H1 (cell line): ENCODE results near the gene FBXO39. TPM values are rescaled to one million over a fixed set of nuclear protein-coding genes. Genes with fewer than 3 reads are reported as not detected.

Experiments
- CTCF ChIA-PET: fragments of 300-600 bp; sonication (Branson Sonifier 250); formaldehyde crosslinking; loops from one replicate; lab custom pipeline; 2021; ENCODE audit not compliant: partially characterized antibody; lab: Charles Lee
- POLR2A ChIA-PET: fragments of 300-600 bp; sonication (Branson Sonifier 250); formaldehyde crosslinking; loops from one replicate; lab custom pipeline; 2021; ENCODE audit warnings: inconsistent platforms; ENCODE audit not compliant: partially characterized antibody; lab: Charles Lee
- DNase-seq, 2 experiments: peaks; one replicate each; pipeline versions ENCODE4 v3.0.0 to v3.0.0-alpha.2; 2010 to 2022; ENCODE audit warnings: low spot score in 2 of 2, low read depth in 1 of 2, mixed read lengths in 1 of 2
- FAIRE-seq: peaks from 2 replicates; lab custom pipeline; 2011; peaks lifted over from hg19 to GRCh38; lab: Jason Lieb, UNC
- H2AFZ ChIP-seq: 2 replicates; pipeline ENCODE4 v1.8.1; 2012; ENCODE audit warnings: low read length, inconsistent platforms
- H2AK5ac ChIP-seq: 2 replicates; pipeline ENCODE4 v1.6.1; 2013; ENCODE audit warnings: low read depth, low read length
- H2BK120ac ChIP-seq: replicated peaks from 2 replicates; pipeline ENCODE3; 2013; ENCODE audit warnings: low read depth, low read length, inconsistent platforms
- H2BK12ac ChIP-seq: 2 replicates; pipeline ENCODE4 v1.6.1; 2013; ENCODE audit warnings: low read depth, low read length
- H2BK15ac ChIP-seq: 2 replicates; pipeline ENCODE4 v1.6.1; 2013; ENCODE audit warnings: low read length
- H2BK20ac ChIP-seq: 2 replicates; pipeline ENCODE4 v1.6.1; 2013; ENCODE audit warnings: low read length
- H2BK5ac ChIP-seq: 2 replicates; pipeline ENCODE4 v1.6.1; 2013; ENCODE audit warnings: low read depth, low read length
- H3K14ac ChIP-seq: 2 replicates; pipeline ENCODE4 v1.6.1; 2013; ENCODE audit warnings: inconsistent platforms; ENCODE audit not compliant: insufficient read length
- H3K18ac ChIP-seq: 2 replicates; pipeline ENCODE4 v1.6.1; 2013; ENCODE audit warnings: low read length; ENCODE audit errors: extremely low read depth
- H3K23ac ChIP-seq: 2 replicates; pipeline ENCODE4 v1.6.1; 2013; ENCODE audit warnings: inconsistent platforms; ENCODE audit not compliant: insufficient read length
- H3K23me2 ChIP-seq: 2 replicates; pipeline ENCODE4 v1.6.1; 2013; ENCODE audit warnings: low read depth, low read length
- H3K27ac ChIP-seq: 2 replicates; pipeline ENCODE4 v1.6.1; 2011; ENCODE audit warnings: low read depth, low read length, inconsistent platforms
- H3K27me3 ChIP-seq, 4 experiments: replicated peaks in 1 of 4; 1 replicate in 1 of 4; 2 replicates in 3 of 4; pipeline versions ENCODE4 v1.6.1 to v1.8.1; 2011 to 2013; ENCODE audit warnings: low read length in 3 of 4, mild to moderate bottlenecking in 3 of 4, inconsistent platforms in 2 of 4, mixed read lengths in 2 of 4, moderate library complexity in 1 of 4; ENCODE audit not compliant: control insufficient read depth in 3 of 4, insufficient read depth in 3 of 4; ENCODE audit errors: extremely low read depth in 1 of 4
- H3K36me3 ChIP-seq, 4 experiments: 2 replicates each; pipeline versions ENCODE4 v1.6.1 to v1.8.1; 2011 to 2013; ENCODE audit warnings: mild to moderate bottlenecking in 4 of 4, low read length in 3 of 4, moderate library complexity in 2 of 4, control low read depth in 1 of 4, inconsistent platforms in 1 of 4; ENCODE audit not compliant: insufficient read depth in 4 of 4, control insufficient read depth in 2 of 4
- H3K4ac ChIP-seq: replicated peaks from 2 replicates; pipeline ENCODE3; 2013; ENCODE audit warnings: low read length, low read depth, mixed read lengths, inconsistent platforms; ENCODE audit not compliant: insufficient read length
- H3K4me1 ChIP-seq, 4 experiments: replicated peaks in 1 of 4; 1 replicate in 1 of 4; 2 replicates in 3 of 4; pipeline versions ENCODE4 v1.6.1 to v1.8.1; 2011 to 2013; ENCODE audit warnings: low read length in 3 of 4, inconsistent platforms in 2 of 4, mixed read lengths in 1 of 4; ENCODE audit not compliant: insufficient read depth in 4 of 4, control insufficient read depth in 3 of 4
- H3K4me2 ChIP-seq, 2 experiments: 2 replicates each; pipeline versions ENCODE4 v1.6.1 to v1.8.1; 2011 to 2013; ENCODE audit warnings: low read depth in 2 of 2, low read length in 2 of 2, control low read depth in 1 of 2, inconsistent platforms in 1 of 2, mild to moderate bottlenecking in 1 of 2; ENCODE audit not compliant: insufficient read depth in 1 of 2
- H3K4me3 ChIP-seq, 4 experiments: fragments of 200-600, 300-600 bp in 1 of 4; sonication (generic), shearing (Covaris generic), sonication (Bioruptor Twin) in 1 of 4; 2 replicates each; pipeline versions ENCODE4 v1.5.1 to v1.8.1; 2011 to 2016; ENCODE audit warnings: low read length in 4 of 4, low read depth in 3 of 4, control low read depth in 2 of 4, inconsistent platforms in 2 of 4, mild to moderate bottlenecking in 2 of 4, mixed read lengths in 1 of 4, moderate library complexity in 1 of 4; ENCODE audit not compliant: insufficient read depth in 2 of 4; ENCODE audit errors: extremely low read depth in 1 of 4
- H3K56ac ChIP-seq: replicated peaks from 2 replicates; pipeline ENCODE3; 2013; ENCODE audit warnings: low read depth, mild to moderate bottlenecking, mixed read lengths, low read length, inconsistent platforms; ENCODE audit not compliant: insufficient read length
- H3K79me1 ChIP-seq: 2 replicates; pipeline ENCODE4 v1.6.1; 2013; ENCODE audit warnings: low read depth, low read length, control low read depth
- H3K79me2 ChIP-seq, 2 experiments: 2 replicates each; pipeline versions ENCODE4 v1.6.1 to v1.8.1; 2012 to 2013; ENCODE audit warnings: low read length in 2 of 2, mild to moderate bottlenecking in 2 of 2, inconsistent platforms in 1 of 2; ENCODE audit not compliant: insufficient read depth in 2 of 2, control insufficient read depth in 1 of 2
- H3K9ac ChIP-seq, 4 experiments: replicated peaks in 1 of 4; 1 replicate in 1 of 4; 2 replicates in 3 of 4; pipeline versions ENCODE4 v1.6.1 to v1.8.1; 2011 to 2013; ENCODE audit warnings: low read depth in 3 of 4, low read length in 3 of 4, control low read depth in 2 of 4, mild to moderate bottlenecking in 2 of 4, moderate library complexity in 2 of 4, inconsistent platforms in 1 of 4; ENCODE audit errors: extremely low read depth in 1 of 4
- H3K9me3 ChIP-seq, 2 experiments: 2 replicates each; pipeline versions ENCODE4 v1.6.1 to v1.8.1; 2012 to 2013; ENCODE audit warnings: mild to moderate bottlenecking in 2 of 2, moderate library complexity in 2 of 2, control low read depth in 1 of 2, inconsistent platforms in 1 of 2, low read depth in 1 of 2, low read length in 1 of 2, mixed read lengths in 1 of 2; ENCODE audit not compliant: insufficient read depth in 2 of 2
- H4K20me1 ChIP-seq, 2 experiments: replicated peaks in 1 of 2; 2 replicates each; pipeline versions ENCODE3 to v1.8.1; 2011 to 2013; ENCODE audit warnings: inconsistent platforms in 2 of 2, low read length in 2 of 2, mild to moderate bottlenecking in 1 of 2; ENCODE audit not compliant: insufficient read depth in 2 of 2, control insufficient read depth in 1 of 2
- H4K5ac ChIP-seq: 2 replicates; pipeline ENCODE4 v1.6.1; 2013; ENCODE audit warnings: low read length, low read depth, mixed read lengths, inconsistent platforms; ENCODE audit not compliant: insufficient read length
- H4K8ac ChIP-seq: 2 replicates; pipeline ENCODE4 v1.8.0; 2013; ENCODE audit warnings: mild to moderate bottlenecking, moderate library complexity, low read length, inconsistent platforms; ENCODE audit not compliant: insufficient read depth; ENCODE audit errors: extremely low read depth
- H4K91ac ChIP-seq: replicated peaks from 2 replicates; pipeline ENCODE3; 2013; ENCODE audit warnings: low read length, mixed read lengths, inconsistent platforms; ENCODE audit not compliant: insufficient read length
- POLR2A ChIP-seq, 2 experiments: IDR thresholded peaks; 1 replicate in 1 of 2; 2 replicates in 1 of 2; pipeline ENCODE4 v1.6.1; 2011; ENCODE audit warnings: low read depth in 2 of 2, low read length in 2 of 2, mild to moderate bottlenecking in 2 of 2; ENCODE audit errors: control extremely low read depth in 1 of 2
- RNF2 ChIP-seq: fragments of 200-900, 300-1000 bp; sonication (generic); IDR thresholded peaks from 2 replicates; pipeline ENCODE4 v1.7.1; 2016; ENCODE audit warnings: borderline replicate concordance, low read depth, mild to moderate bottlenecking, antibody characterized with exemption, low read length; ENCODE audit not compliant: poor library complexity, severe bottlenecking; ENCODE audit errors: missing control alignments
- polyA plus RNA-seq, 7 experiments: library from polyadenylated mRNA; depleted of rRNA in 3 of 7; stranded (reverse) in 5 of 7; unstranded in 2 of 7; fragments of >200 nt in 5 of 7; fragments of 200-250 nt in 2 of 7; gene quantifications; 1 replicate in 5 of 7; 2 replicates in 1 of 7; 4 replicates in 1 of 7; pipeline versions ENCODE4 v1.2.1 to v1.2.3, GENCODE V29; 2011 to 2013; ENCODE audit warnings: missing spikeins in 2 of 7, mixed read lengths in 2 of 7
- total RNA-seq: library from RNA; stranded (reverse); fragmentation: NEBNext Ultra II Directional; extraction: Animal tissue kit (Norgen Biotek cat#: 25700); gene quantifications from 2 replicates; pipeline ENCODE4 v1.2.1, GENCODE V29; 2021

FBXO39 gene
- total and polyA plus RNA-seq, 2 of the 8 experiments (the other 6 are each of a cell fraction or from before 2014, with no cell fraction given): 0.12 to 0.22 TPM

- H3K18ac ChIP-seq: no peak overlapping the region
- no peak overlapping the region for H2BK15ac ChIP-seq
- H2BK12ac ChIP-seq: no peak overlapping the region
- H3K4me1 ChIP-seq: peaks cover 0 to 6% (median 3%) of the 10 kb centered on the region in 4 experiments; a peak in 3 of 7 replicates
- no peak overlapping the region for H3K4me3 ChIP-seq
- no peak for TF ChIP-seq POLR2A (IDR thresholded peaks at IDR 0.05; ENCODE audit: control extremely low read depth in 1 of 2, low read depth in 2 of 2, low read length in 2 of 2)
- no peak for TF ChIP-seq RNF2
- H3K14ac ChIP-seq: no peak overlapping the region
- H2AK5ac ChIP-seq: no peak overlapping the region
- no peak overlapping the region for H3K9ac ChIP-seq
- FAIRE-seq (no peak), DNase-seq (no peak)
- H3K27ac ChIP-seq: no peak overlapping the region
- no peak overlapping the region for H4K91ac ChIP-seq
- H4K8ac ChIP-seq: no peak overlapping the region
- H3K4me2 ChIP-seq: no peak overlapping the region
- H2BK5ac ChIP-seq: no peak overlapping the region
- H4K5ac ChIP-seq: no peak overlapping the region
- no peak overlapping the region for H3K23ac ChIP-seq
- no peak overlapping the region for H3K56ac ChIP-seq
- peaks cover 1% of the 10 kb centered on the region; the same call in 1 of the 2 replicates for H3K23me2 ChIP-seq
- H3K36me3 ChIP-seq: no peaks in the 10 kb centered on the region
- H2BK20ac ChIP-seq: no peak overlapping the region
- H3K4ac ChIP-seq: no peak overlapping the region
- no peaks in the 10 kb centered on the region for H3K79me2 ChIP-seq
- H3K27me3 ChIP-seq: no peaks in the 10 kb centered on the region; a peak in 1 of 7 replicates
- no peak overlapping the region for H2BK120ac ChIP-seq
- CTCF ChIA-PET: interaction anchor here (0.7 to 1.2 kb wide), 2 partner anchors 161 to 256 kb away, joined by 3 to 4 read pairs; no protein-coding TSS in a partner anchor
- POLR2A ChIA-PET: no interaction called here
- no peaks in the 10 kb centered on the region; a peak in 1 of 4 replicates for H3K9me3 ChIP-seq
- H3K79me1 ChIP-seq: no peaks in the 10 kb centered on the region
- no peak overlapping the region for H2AFZ ChIP-seq
- no peaks in the 10 kb centered on the region for H4K20me1 ChIP-seq
These were observed 27.4 kb upstream of the FBXO39 start for GRCh38 chr17:6748617-6749016.
